K562 (cell line): ENCODE data around the gene CALY. TPM values are rescaled to one million over a fixed set of nuclear protein-coding genes. Genes with fewer than 3 reads are reported as not detected.

Source experiments
- ATAC-seq: fragments of 200-7000 bp; cut with Tn5 transposase; 3 replicates; pipeline ENCODE4 v1.9.1; 2020; ENCODE audit warnings: moderate library complexity
- BruUV-seq: library from RNA; stranded (reverse); fragments of 400-500 nt; replicated peaks from 2 replicates; lab custom pipeline; 2021; lab: Mats Ljungman, UMichigan
- CTCF ChIA-PET: fragments of 300-600 bp; formaldehyde crosslinking; extraction: SDS; loops from one replicate; lab custom pipeline; 2021; ENCODE audit warnings: low intra/inter-chr PET ratio; lab: Yijun Ruan, JAX
- POLR2A ChIA-PET: fragments of 300-600, 350-650 bp; sonication (Branson Sonifier 250); formaldehyde crosslinking; extraction: SDS; loops from one replicate; lab custom pipeline; 2021; ENCODE audit warnings: antibody characterized with exemption, inconsistent platforms; lab: Yijun Ruan, JAX
- DNase-seq, 4 experiments: peaks; one replicate each; pipeline versions ENCODE4 v3.0.0 to v3.0.0-alpha.2; 2011 to 2018; ENCODE audit warnings: low spot score in 3 of 4, mixed read lengths in 3 of 4; ENCODE audit errors: extremely low read depth in 1 of 4
- FAIRE-seq: peaks from 2 replicates; lab custom pipeline; 2011; peaks lifted over from hg19 to GRCh38; lab: Jason Lieb, UNC
- H2AFZ ChIP-seq: 2 replicates; pipeline ENCODE4 v1.6.0; 2011; ENCODE audit warnings: low read depth, low read length, control low read depth, inconsistent platforms
- H3K27ac ChIP-seq: fragments of 200-600 bp; 3 replicates; pipeline ENCODE4 v1.8.0; 2011; ENCODE audit warnings: low read depth, mild to moderate bottlenecking, control low read depth, inconsistent platforms, low read length, moderate library complexity, mixed read lengths; ENCODE audit errors: extremely low read depth
- H3K27me3 ChIP-seq, 2 experiments: fragments of 300-600 bp in 1 of 2; 2 replicates in 1 of 2; 3 replicates in 1 of 2; pipeline versions ENCODE4 v1.6.0 to v1.8.0; 2011; ENCODE audit warnings: inconsistent platforms in 2 of 2, low read length in 2 of 2, mild to moderate bottlenecking in 1 of 2, mixed read lengths in 1 of 2, moderate library complexity in 1 of 2; ENCODE audit not compliant: control insufficient read depth in 2 of 2, insufficient read depth in 2 of 2
- H3K36me3 ChIP-seq: fragments of 300-600 bp; 3 replicates; pipeline ENCODE4 v1.8.0; 2011; ENCODE audit warnings: mild to moderate bottlenecking, low read length, inconsistent platforms; ENCODE audit not compliant: control insufficient read depth, insufficient read depth
- H3K4me1 ChIP-seq, 2 experiments: fragments of 200-600 bp in 1 of 2; replicated peaks in 1 of 2; 2 replicates in 1 of 2; 3 replicates in 1 of 2; pipeline versions ENCODE4 v1.5.1 to v1.8.0; 2011; ENCODE audit warnings: inconsistent platforms in 2 of 2, low read length in 2 of 2, mild to moderate bottlenecking in 1 of 2, mixed read lengths in 1 of 2, moderate library complexity in 1 of 2; ENCODE audit not compliant: control insufficient read depth in 2 of 2, insufficient read depth in 2 of 2
- H3K4me2 ChIP-seq: 2 replicates; pipeline ENCODE4 v1.6.1; 2011; ENCODE audit warnings: low read length, control low read depth, inconsistent platforms, mixed read lengths; ENCODE audit not compliant: insufficient read depth
- H3K4me3 ChIP-seq: fragments of 200-600 bp; sonication (generic), shearing (Covaris generic); 2 replicates; pipeline ENCODE4 v1.5.1; 2016; ENCODE audit warnings: control low read depth, inconsistent platforms
- H3K79me2 ChIP-seq: fragments of 200-600 bp; 3 replicates; pipeline ENCODE4 v1.8.0; 2011; ENCODE audit warnings: low read length, inconsistent platforms; ENCODE audit not compliant: control insufficient read depth, insufficient read depth
- H3K9ac ChIP-seq, 2 experiments: 2 replicates each; pipeline versions ENCODE4 v1.6.0 to v1.6.1; 2011; ENCODE audit warnings: low read depth in 2 of 2, low read length in 2 of 2, control low read depth in 1 of 2, inconsistent platforms in 1 of 2, mild to moderate bottlenecking in 1 of 2, mixed read lengths in 1 of 2; ENCODE audit not compliant: insufficient read depth in 1 of 2
- H3K9me1 ChIP-seq: one replicate; pipeline ENCODE4 v1.6.0; 2011; ENCODE audit warnings: inconsistent platforms, mild to moderate bottlenecking, low read length, moderate library complexity; ENCODE audit not compliant: control insufficient read depth, insufficient read depth
- H3K9me3 ChIP-seq: replicated peaks from 2 replicates; pipeline ENCODE4 v1.5.1; 2011; ENCODE audit warnings: low read depth, low read length, inconsistent platforms; ENCODE audit not compliant: control insufficient read depth, insufficient read depth
- H4K20me1 ChIP-seq: replicated peaks from 2 replicates; pipeline ENCODE4 v1.6.1; 2011; ENCODE audit warnings: low read length, inconsistent platforms, mixed read lengths; ENCODE audit not compliant: control insufficient read depth, insufficient read depth
- CBX3 ChIP-seq, 2 experiments: IDR thresholded peaks; 1 replicate in 1 of 2; 2 replicates in 1 of 2; pipeline ENCODE4 v1.6.1; 2012; ENCODE audit warnings: inconsistent platforms in 2 of 2, low read length in 2 of 2, borderline replicate concordance in 1 of 2, control low read depth in 1 of 2
- ESRRA ChIP-seq: fragments of 450-650 bp; IDR thresholded peaks from 2 replicates; pipeline ENCODE4 v1.6.1; 2014; ENCODE audit warnings: low read depth, mild to moderate bottlenecking, moderate library complexity, borderline replicate concordance
- MEF2D ChIP-seq: conservative IDR thresholded peaks from 2 replicates; pipeline ENCODE4 v1.6.1; 2016; ENCODE audit warnings: low read depth, missing genetic modification characterization, missing compliant biosample characterization
- NFE2 ChIP-seq: IDR thresholded peaks from 2 replicates; pipeline ENCODE4 v1.6.1; 2014; ENCODE audit warnings: antibody characterized with exemption, low read depth
- PTBP1 ChIP-seq: fragments of 200-400 bp; formaldehyde crosslinking; IDR thresholded peaks from 2 replicates; pipeline ENCODE4 v1.6.1; 2017; ENCODE audit warnings: low read depth, low read length
- PTTG1 ChIP-seq: fragments of 450-650 bp; IDR thresholded peaks from 2 replicates; pipeline ENCODE4 v1.6.1; 2016; ENCODE audit warnings: low read depth, mild to moderate bottlenecking, missing genetic modification characterization, missing compliant biosample characterization
- ZKSCAN8 ChIP-seq: fragments of 200-800 bp; sonication (Bioruptor generic); IDR thresholded peaks from 2 replicates; pipeline ENCODE4 v1.6.1; 2016; ENCODE audit warnings: missing genetic modification characterization, missing compliant biosample characterization
- ZNF75A ChIP-seq: fragments of 450-650 bp; formaldehyde crosslinking; IDR thresholded peaks from 2 replicates; pipeline ENCODE4 v1.4.0; 2020; ENCODE audit warnings: mild to moderate bottlenecking
- ZNF766 ChIP-seq: fragments of 200-800 bp; sonication (Bioruptor generic); conservative IDR thresholded peaks from 2 replicates; pipeline ENCODE4 v1.6.1; 2016; ENCODE audit warnings: missing genetic modification characterization, missing compliant biosample characterization
- ZNF830 ChIP-seq: fragments of 250-450 bp; sonication (Bioruptor Pico); IDR thresholded peaks from 2 replicates; pipeline ENCODE4 v1.5.0; 2021; ENCODE audit warnings: mild to moderate bottlenecking
- ZZZ3 ChIP-seq: fragments of 450-650 bp; IDR thresholded peaks from 2 replicates; pipeline ENCODE4 v1.6.1; 2016; ENCODE audit warnings: antibody characterized with exemption, mild to moderate bottlenecking, moderate library complexity
- WGBS: fragments of 100-300 bp; shearing (Covaris generic); methylation state at CpG from one replicate; pipeline ENCODE4 v1.1.6; 2016; ENCODE audit warnings: low coverage, mixed read lengths; ENCODE audit not compliant: insufficient coverage; ENCODE audit errors: missing lambda C conversion rate; 5-methylcytosine and 5-hydroxymethylcytosine counted together
- in situ Hi-C: fragments of 300-500 bp; cut with MboI; formaldehyde crosslinking; loops from 4 replicates; pipeline ENCODE4 v1.15.0; 2018; ENCODE audit warnings: inconsistent platforms, mixed read lengths
- intact Hi-C: fragments of 100-400 bp; cut with micrococcal nuclease; formaldehyde crosslinking; loops from 2 replicates; pipeline ENCODE4 v1.14.2; 2022
- polyA plus RNA-seq, 8 experiments: library from polyadenylated mRNA; depleted of rRNA in 4 of 8; stranded (reverse) in 5 of 8; unstranded in 3 of 8; fragments of >200 nt; fragmentation: Nextera tagmentation in 2 of 8; fragmentation: Illumina TruSeq in 1 of 8; extraction: Ambion mirVana in 2 of 8; extraction: Trizol in 1 of 8; gene quantifications; 2 replicates each; pipeline versions ENCODE4 v1.2.1 to v1.2.3, GENCODE V29; 2011 to 2014; ENCODE audit warnings: inconsistent platforms in 1 of 8, missing spikeins in 1 of 8
- total RNA-seq, 7 experiments: library from RNA; depleted of rRNA in 6 of 7; stranded (reverse); fragments of >200 nt in 6 of 7; fragmentation: Illumina TruSeq in 2 of 7; extraction: Trizol in 2 of 7; gene quantifications; 2 replicates each; pipeline versions ENCODE4 v1.2.1 to v1.2.3, GENCODE V29; 2011 to 2021; ENCODE audit warnings: low replicate concordance in 1 of 7
- TF ChIP-seq, protein P1 (sequence below): fragments of 450-650 bp; IDR thresholded peaks from 2 replicates; pipeline ENCODE4 v1.6.1; 2014; ENCODE audit warnings: low read depth, mild to moderate bottlenecking, moderate library complexity, borderline replicate concordance
- TF ChIP-seq, protein P2 (sequence below): fragments of 250-450 bp; sonication (Bioruptor Pico); IDR thresholded peaks from 2 replicates; pipeline ENCODE4 v1.4.0; 2020; ENCODE audit warnings: mild to moderate bottlenecking, moderate library complexity

CALY gene
- total and polyA plus RNA-seq, 9 of the 15 experiments (the other 6 are each of a cell fraction or from before 2014, with no cell fraction given), result not detected

DNA sequence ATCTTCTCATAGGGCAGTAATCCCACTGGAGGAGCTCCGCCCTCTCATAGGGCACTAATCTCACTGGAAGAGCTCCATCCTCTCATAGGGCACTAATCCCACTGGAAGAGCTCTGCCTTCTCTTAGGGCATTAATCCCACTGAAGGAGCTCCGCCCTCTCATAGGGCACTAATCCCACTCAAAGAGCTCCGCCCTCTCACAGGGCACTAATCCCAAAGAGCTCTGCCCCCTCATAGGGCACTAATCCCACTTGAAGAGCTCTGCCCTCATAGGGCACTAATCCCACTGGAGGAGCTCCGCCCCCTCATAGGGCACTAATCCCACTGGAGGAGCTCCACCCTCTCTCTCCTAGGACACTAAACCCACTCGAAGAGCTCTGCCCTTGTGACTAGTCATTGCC, 24.5 kb upstream of the CALY start:
- POLR2A ChIA-PET, result interaction anchor here (0.6 to 1.7 kb wide), 8 partner anchors 8 to 138 kb away, joined by 3 to 10 read pairs (median 4); partner anchors contain the start of gene ECHS1
- Histone ChIP-seq H3K9me3 (no peaks in the 10 kb centered on the region), H2AFZ (no peak overlapping the region), H3K9me1 (no peaks in the 10 kb centered on the region), H3K27ac (no peak overlapping the region), H3K4me1 (peaks cover 15 to 48% of the 10 kb centered on the region in 2 experiments), H4K20me1 (0 out of 2 replicates have a peak, but pooled peaks cover 3% of the 10 kb centered on the region), H3K4me3 (no peak overlapping the region), H3K36me3 (peaks cover 41% of the 10 kb centered on the region; the same call in 2 of the 3 replicates), H3K27me3 (no peaks in the 10 kb centered on the region), H3K4me2 (no peak overlapping the region), H3K9ac (no peak overlapping the region), H3K79me2 (peaks cover 12% of the 10 kb centered on the region)
- BruUV-seq, result no TSS peak
- DNase-seq, result no peak
- no peak for FAIRE-seq
- in situ Hi-C loops, result no loop called here
- WGBS, result 61% methylated on average over 5 of the region's 5 CpGs
- CTCF ChIA-PET, result no interaction called here
- no peak for ATAC-seq
- TF ChIP-seq CBX3 (IDR thresholded peaks at IDR 0.05; ENCODE audit: borderline replicate concordance in 1 of 2, low read length in 2 of 2) (no peak), ZZZ3 (no peak), NFE2 (no peak), ZNF766 (CRISPR knock-in tag) (no peak), ZNF75A (CRISPR knock-in tag) (no peak), PTBP1 (no peak), PTTG1 (no peak), ESRRA (no peak), ZKSCAN8 (CRISPR knock-in tag) (no peak), MEF2D (tag) (no peak), ZNF830 (CRISPR knock-in tag) (no peak)
- TF ChIP-seq, protein P1, sequence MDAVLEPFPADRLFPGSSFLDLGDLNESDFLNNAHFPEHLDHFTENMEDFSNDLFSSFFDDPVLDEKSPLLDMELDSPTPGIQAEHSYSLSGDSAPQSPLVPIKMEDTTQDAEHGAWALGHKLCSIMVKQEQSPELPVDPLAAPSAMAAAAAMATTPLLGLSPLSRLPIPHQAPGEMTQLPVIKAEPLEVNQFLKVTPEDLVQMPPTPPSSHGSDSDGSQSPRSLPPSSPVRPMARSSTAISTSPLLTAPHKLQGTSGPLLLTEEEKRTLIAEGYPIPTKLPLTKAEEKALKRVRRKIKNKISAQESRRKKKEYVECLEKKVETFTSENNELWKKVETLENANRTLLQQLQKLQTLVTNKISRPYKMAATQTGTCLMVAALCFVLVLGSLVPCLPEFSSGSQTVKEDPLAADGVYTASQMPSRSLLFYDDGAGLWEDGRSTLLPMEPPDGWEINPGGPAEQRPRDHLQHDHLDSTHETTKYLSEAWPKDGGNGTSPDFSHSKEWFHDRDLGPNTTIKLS, result no peak
- TF ChIP-seq, protein P2, sequence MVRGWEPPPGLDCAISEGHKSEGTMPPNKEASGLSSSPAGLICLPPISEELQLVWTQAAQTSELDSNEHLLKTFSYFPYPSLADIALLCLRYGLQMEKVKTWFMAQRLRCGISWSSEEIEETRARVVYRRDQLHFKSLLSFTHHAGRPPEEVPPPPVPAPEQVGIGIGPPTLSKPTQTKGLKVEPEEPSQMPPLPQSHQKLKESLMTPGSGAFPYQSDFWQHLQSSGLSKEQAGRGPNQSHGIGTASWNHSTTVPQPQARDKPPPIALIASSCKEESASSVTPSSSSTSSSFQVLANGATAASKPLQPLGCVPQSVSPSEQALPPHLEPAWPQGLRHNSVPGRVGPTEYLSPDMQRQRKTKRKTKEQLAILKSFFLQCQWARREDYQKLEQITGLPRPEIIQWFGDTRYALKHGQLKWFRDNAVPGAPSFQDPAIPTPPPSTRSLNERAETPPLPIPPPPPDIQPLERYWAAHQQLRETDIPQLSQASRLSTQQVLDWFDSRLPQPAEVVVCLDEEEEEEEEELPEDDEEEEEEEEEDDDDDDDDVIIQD (CRISPR knock-in tag), result no peak
- intact Hi-C loops, result no loop called here
